Skeletal muscle satellite cell (primary cell): Measurements from ENCODE around the gene CEBPB.

Experiments used
- H3K27me3 ChIP-seq: 2 replicates; pipeline ENCODE4 v1.7.0; 2013; ENCODE audit warnings: low read length; ENCODE audit not compliant: control insufficient read depth, insufficient read depth
- H3K36me3 ChIP-seq: 2 replicates; pipeline ENCODE4 v1.7.0; 2013; ENCODE audit warnings: mild to moderate bottlenecking, control low read depth, low read length; ENCODE audit not compliant: insufficient read depth
- H3K4me1 ChIP-seq: 2 replicates; pipeline ENCODE4 v1.7.0; 2013; ENCODE audit warnings: low read length; ENCODE audit not compliant: control insufficient read depth, insufficient read depth
- H3K4me2 ChIP-seq: 2 replicates; pipeline ENCODE4 v1.7.0; 2013; ENCODE audit warnings: mild to moderate bottlenecking, low read length
- H3K4me3 ChIP-seq: 2 replicates; pipeline ENCODE4 v1.7.0; 2013; ENCODE audit warnings: low read length
- H3K9ac ChIP-seq: 2 replicates; pipeline ENCODE4 v1.7.0; 2013; ENCODE audit warnings: mild to moderate bottlenecking, low read depth, low read length, moderate library complexity
- H3K9me3 ChIP-seq: replicated peaks from 2 replicates; pipeline ENCODE4 v1.7.0; 2013; ENCODE audit warnings: mild to moderate bottlenecking, control low read depth, low read length

Gene CEBPB

GRCh38 chr20:50220093-50220893 is 29.7 kb downstream of the CEBPB start:
- Histone ChIP-seq H3K4me2 (no peak overlapping the region), H3K36me3 (no peaks in the 10 kb centered on the region), H3K27me3 (no peaks in the 10 kb centered on the region), H3K4me1 (peaks cover 24% of the 10 kb centered on the region), H3K9ac (no peak overlapping the region), H3K4me3 (no peak overlapping the region), H3K9me3 (no peaks in the 10 kb centered on the region)

- peak overlapping the region; percentile 11 for H3K9ac ChIP-seq
- H3K36me3 ChIP-seq = no peaks in the 10 kb centered on the region
- H3K4me3 ChIP-seq = no peak overlapping the region
- H3K9me3 ChIP-seq = no peaks in the 10 kb centered on the region
- no peak overlapping the region for H3K4me2 ChIP-seq
- H3K4me1 ChIP-seq = peaks cover 24% of the 10 kb centered on the region
- H3K27me3 ChIP-seq = no peaks in the 10 kb centered on the region
Observed at GRCh38 chr20:50220894-50221365, 30.3 kb downstream of the CEBPB start.

GRCh38 chr20:50221501-50222308 is 31.1 kb downstream of the CEBPB start:
- H3K27me3 ChIP-seq = no peaks in the 10 kb centered on the region
- H3K4me1 ChIP-seq = peaks cover 30% of the 10 kb centered on the region
- H3K4me2 ChIP-seq = no peak overlapping the region
- H3K9me3 ChIP-seq = no peaks in the 10 kb centered on the region
- H3K36me3 ChIP-seq = no peaks in the 10 kb centered on the region
- H3K9ac ChIP-seq = peak overlapping the region; percentile 20
- no peak overlapping the region for H3K4me3 ChIP-seq

DNA sequence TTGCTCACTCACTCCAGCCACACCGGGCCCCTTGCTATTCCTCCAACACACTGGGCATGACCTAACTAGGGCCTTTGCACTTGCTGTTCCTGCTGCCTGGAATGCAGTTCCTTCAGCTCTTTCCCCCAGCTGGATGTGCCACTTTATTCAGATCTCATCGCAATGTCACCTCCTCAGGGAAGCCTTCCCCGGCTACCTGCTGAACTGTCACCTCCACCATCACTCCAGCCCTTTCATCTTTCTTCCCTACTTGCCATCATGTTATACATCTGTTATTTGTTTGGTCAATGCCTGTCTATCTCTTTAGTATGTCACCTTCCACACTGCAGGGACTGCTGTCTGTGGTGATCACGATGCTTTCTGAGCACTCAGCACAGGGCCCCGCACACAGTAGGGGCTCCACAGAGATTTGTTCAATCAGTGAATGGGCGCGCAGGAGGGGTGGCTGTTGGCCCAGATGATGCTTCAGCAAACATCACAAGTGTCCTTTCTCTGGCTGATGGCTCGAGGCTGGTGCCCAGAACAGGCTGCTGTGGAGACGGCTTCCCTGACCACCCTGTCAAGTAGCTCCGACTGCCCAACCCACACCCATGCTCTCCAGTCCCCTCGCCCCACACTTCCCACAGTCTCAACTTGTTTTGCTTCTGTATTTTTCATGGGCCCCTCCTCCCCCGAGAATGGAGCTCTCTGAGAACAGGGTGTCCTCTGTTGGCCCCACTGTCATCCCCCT is 31.8 kb downstream of the CEBPB start:
- Histone ChIP-seq H3K4me1 (peaks cover 35% of the 10 kb centered on the region), H3K9ac (no peak overlapping the region), H3K4me2 (no peak overlapping the region), H3K27me3 (no peaks in the 10 kb centered on the region), H3K36me3 (no peaks in the 10 kb centered on the region), H3K9me3 (no peaks in the 10 kb centered on the region), H3K4me3 (no peak overlapping the region)

DNA sequence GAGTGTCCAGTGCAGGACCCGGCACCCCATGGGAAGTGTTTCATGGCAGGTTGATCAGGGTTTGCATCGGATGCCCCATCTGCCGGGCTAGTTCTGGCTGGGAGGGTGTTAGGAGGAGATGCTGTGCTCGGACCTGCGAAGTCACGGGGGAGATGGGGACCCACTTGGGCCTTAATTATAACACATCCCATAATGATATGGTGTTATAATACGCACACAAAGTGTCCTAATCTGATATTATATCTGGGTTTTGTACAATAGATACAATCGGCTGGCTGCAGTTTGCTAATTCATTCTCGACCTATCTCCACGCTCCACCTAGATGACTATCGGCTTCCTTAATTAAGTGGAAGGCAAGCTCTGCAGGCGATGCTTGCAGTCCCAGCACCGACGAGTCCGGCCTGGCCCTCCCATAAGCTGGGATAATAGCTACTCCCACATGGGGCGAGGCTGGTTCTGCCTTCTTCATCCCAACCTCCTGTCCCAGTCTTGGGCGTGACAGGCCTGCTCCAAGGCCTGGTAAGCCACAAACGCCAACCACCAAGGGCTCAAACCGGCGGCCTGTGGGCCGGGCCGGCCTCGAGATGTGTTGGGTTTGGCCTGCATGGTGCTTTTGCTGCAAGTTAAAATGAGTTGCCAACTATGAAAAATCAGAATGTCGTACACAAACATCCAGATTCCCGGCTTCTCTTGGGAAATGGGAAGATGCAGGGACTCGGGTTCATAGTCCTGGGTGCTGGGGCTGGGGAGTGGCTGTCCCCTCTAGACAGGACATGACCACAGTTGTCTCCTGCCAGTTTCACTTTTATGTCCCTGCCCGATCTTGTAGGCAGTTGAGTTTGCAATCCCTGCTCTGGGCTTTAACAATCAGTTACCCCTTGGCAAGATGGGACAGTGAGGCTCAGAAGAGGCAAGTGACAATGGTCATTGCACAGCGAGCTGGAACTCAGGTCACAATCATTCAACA is 32.7 kb downstream of the CEBPB start:
- Histone ChIP-seq H3K4me1 (peaks cover 40% of the 10 kb centered on the region), H3K36me3 (no peaks in the 10 kb centered on the region), H3K27me3 (no peaks in the 10 kb centered on the region), H3K4me3 (no peak overlapping the region), H3K9me3 (no peaks in the 10 kb centered on the region), H3K4me2 (no peak overlapping the region), H3K9ac (no peak overlapping the region)

- H3K4me1 ChIP-seq = peaks cover 40% of the 10 kb centered on the region
- no peak overlapping the region for H3K4me3 ChIP-seq
- H3K9me3 ChIP-seq = no peaks in the 10 kb centered on the region
- H3K27me3 ChIP-seq = no peaks in the 10 kb centered on the region
- no peak overlapping the region for H3K4me2 ChIP-seq
- no peak overlapping the region for H3K9ac ChIP-seq
- no peaks in the 10 kb centered on the region for H3K36me3 ChIP-seq
Observed at GRCh38 chr20:50224052-50224451, 33.4 kb downstream of the CEBPB start.

DNA sequence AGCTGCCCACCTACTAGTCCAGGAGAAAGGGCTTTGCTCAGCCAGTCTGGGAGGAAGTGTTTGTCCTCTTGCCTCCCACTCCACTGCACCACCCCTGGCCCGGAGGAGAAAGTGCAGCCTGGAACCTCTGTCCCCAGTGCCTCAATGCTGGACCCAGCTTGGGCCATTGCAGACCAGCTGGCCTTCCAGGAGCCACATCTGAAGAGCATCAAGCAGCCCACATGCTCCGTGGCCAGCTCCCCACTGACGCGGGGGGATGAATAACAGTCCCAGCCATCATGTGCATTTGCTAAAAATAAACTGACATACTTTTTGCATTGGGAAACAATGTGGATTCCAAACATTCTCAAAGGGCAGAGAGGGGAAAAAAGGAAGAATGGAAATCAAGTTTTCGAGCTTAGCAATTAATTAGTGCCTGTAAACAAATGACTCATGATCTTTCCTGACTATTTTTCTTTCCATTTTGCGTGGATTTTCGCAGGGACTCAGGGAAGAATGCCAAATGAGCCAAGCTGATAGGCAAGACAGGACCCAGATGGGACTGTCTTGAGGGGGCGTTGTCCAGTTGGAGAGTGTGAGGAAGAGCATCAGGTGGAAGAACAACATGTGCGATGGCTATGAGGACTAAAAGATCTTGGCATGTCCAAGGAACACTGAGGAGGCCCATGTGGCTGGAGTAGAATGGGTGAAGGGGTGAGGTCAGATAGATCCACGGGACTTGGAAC is 34.1 kb downstream of the CEBPB start:
- Histone ChIP-seq H3K4me1 (peaks cover 40% of the 10 kb centered on the region), H3K4me2 (no peak overlapping the region), H3K36me3 (no peaks in the 10 kb centered on the region), H3K9me3 (no peaks in the 10 kb centered on the region), H3K4me3 (no peak overlapping the region), H3K9ac (peak overlapping the region; percentile 0), H3K27me3 (no peaks in the 10 kb centered on the region)

- Histone ChIP-seq H3K9me3 (no peaks in the 10 kb centered on the region), H3K36me3 (no peaks in the 10 kb centered on the region), H3K4me3 (no peak overlapping the region), H3K9ac (peak overlapping the region; percentile 30), H3K4me1 (peaks cover 34% of the 10 kb centered on the region), H3K4me2 (peak overlapping the region; percentile 11), H3K27me3 (peaks cover 3% of the 10 kb centered on the region)
Observed at GRCh38 chr20:50226093-50226974, 35.7 kb downstream of the CEBPB start.

- Histone ChIP-seq H3K27me3 (peaks cover 5% of the 10 kb centered on the region), H3K36me3 (no peaks in the 10 kb centered on the region), H3K9me3 (no peaks in the 10 kb centered on the region), H3K9ac (no peak overlapping the region), H3K4me3 (no peak overlapping the region), H3K4me2 (no peak overlapping the region), H3K4me1 (peaks cover 26% of the 10 kb centered on the region)
Observed at GRCh38 chr20:50227506-50227905, 36.9 kb downstream of the CEBPB start.
